H1 (cell line): Measurements from ENCODE around the gene UROC1. TPM values are rescaled to one million over a fixed set of nuclear protein-coding genes. Genes with fewer than 3 reads are reported as not detected.

Experiments
- CTCF ChIA-PET: fragments of 300-600 bp; sonication (Branson Sonifier 250); formaldehyde crosslinking; loops from one replicate; lab custom pipeline; 2021; ENCODE audit not compliant: partially characterized antibody; lab: Charles Lee
- POLR2A ChIA-PET: fragments of 300-600 bp; sonication (Branson Sonifier 250); formaldehyde crosslinking; loops from one replicate; lab custom pipeline; 2021; ENCODE audit warnings: inconsistent platforms; ENCODE audit not compliant: partially characterized antibody; lab: Charles Lee
- DNase-seq, 2 experiments: peaks; one replicate each; pipeline versions ENCODE4 v3.0.0 to v3.0.0-alpha.2; 2010 to 2022; ENCODE audit warnings: low spot score in 2 of 2, low read depth in 1 of 2, mixed read lengths in 1 of 2
- FAIRE-seq: peaks from 2 replicates; lab custom pipeline; 2011; peaks lifted over from hg19 to GRCh38; lab: Jason Lieb, UNC
- H2AFZ ChIP-seq: 2 replicates; pipeline ENCODE4 v1.8.1; 2012; ENCODE audit warnings: low read length, inconsistent platforms
- H2AK5ac ChIP-seq: 2 replicates; pipeline ENCODE4 v1.6.1; 2013; ENCODE audit warnings: low read depth, low read length
- H2BK120ac ChIP-seq: replicated peaks from 2 replicates; pipeline ENCODE3; 2013; ENCODE audit warnings: low read depth, low read length, inconsistent platforms
- H2BK12ac ChIP-seq: 2 replicates; pipeline ENCODE4 v1.6.1; 2013; ENCODE audit warnings: low read depth, low read length
- H2BK15ac ChIP-seq: 2 replicates; pipeline ENCODE4 v1.6.1; 2013; ENCODE audit warnings: low read length
- H2BK20ac ChIP-seq: 2 replicates; pipeline ENCODE4 v1.6.1; 2013; ENCODE audit warnings: low read length
- H2BK5ac ChIP-seq: 2 replicates; pipeline ENCODE4 v1.6.1; 2013; ENCODE audit warnings: low read depth, low read length
- H3K14ac ChIP-seq: 2 replicates; pipeline ENCODE4 v1.6.1; 2013; ENCODE audit warnings: inconsistent platforms; ENCODE audit not compliant: insufficient read length
- H3K18ac ChIP-seq: 2 replicates; pipeline ENCODE4 v1.6.1; 2013; ENCODE audit warnings: low read length; ENCODE audit errors: extremely low read depth
- H3K23ac ChIP-seq: 2 replicates; pipeline ENCODE4 v1.6.1; 2013; ENCODE audit warnings: inconsistent platforms; ENCODE audit not compliant: insufficient read length
- H3K23me2 ChIP-seq: 2 replicates; pipeline ENCODE4 v1.6.1; 2013; ENCODE audit warnings: low read depth, low read length
- H3K27ac ChIP-seq: 2 replicates; pipeline ENCODE4 v1.6.1; 2011; ENCODE audit warnings: low read depth, low read length, inconsistent platforms
- H3K27me3 ChIP-seq, 4 experiments: replicated peaks in 1 of 4; 1 replicate in 1 of 4; 2 replicates in 3 of 4; pipeline versions ENCODE4 v1.6.1 to v1.8.1; 2011 to 2013; ENCODE audit warnings: low read length in 3 of 4, mild to moderate bottlenecking in 3 of 4, inconsistent platforms in 2 of 4, mixed read lengths in 2 of 4, moderate library complexity in 1 of 4; ENCODE audit not compliant: control insufficient read depth in 3 of 4, insufficient read depth in 3 of 4; ENCODE audit errors: extremely low read depth in 1 of 4
- H3K36me3 ChIP-seq, 4 experiments: 2 replicates each; pipeline versions ENCODE4 v1.6.1 to v1.8.1; 2011 to 2013; ENCODE audit warnings: mild to moderate bottlenecking in 4 of 4, low read length in 3 of 4, moderate library complexity in 2 of 4, control low read depth in 1 of 4, inconsistent platforms in 1 of 4; ENCODE audit not compliant: insufficient read depth in 4 of 4, control insufficient read depth in 2 of 4
- H3K4ac ChIP-seq: replicated peaks from 2 replicates; pipeline ENCODE3; 2013; ENCODE audit warnings: low read length, low read depth, mixed read lengths, inconsistent platforms; ENCODE audit not compliant: insufficient read length
- H3K4me1 ChIP-seq, 4 experiments: replicated peaks in 1 of 4; 1 replicate in 1 of 4; 2 replicates in 3 of 4; pipeline versions ENCODE4 v1.6.1 to v1.8.1; 2011 to 2013; ENCODE audit warnings: low read length in 3 of 4, inconsistent platforms in 2 of 4, mixed read lengths in 1 of 4; ENCODE audit not compliant: insufficient read depth in 4 of 4, control insufficient read depth in 3 of 4
- H3K4me2 ChIP-seq, 2 experiments: 2 replicates each; pipeline versions ENCODE4 v1.6.1 to v1.8.1; 2011 to 2013; ENCODE audit warnings: low read depth in 2 of 2, low read length in 2 of 2, control low read depth in 1 of 2, inconsistent platforms in 1 of 2, mild to moderate bottlenecking in 1 of 2; ENCODE audit not compliant: insufficient read depth in 1 of 2
- H3K4me3 ChIP-seq, 4 experiments: fragments of 200-600, 300-600 bp in 1 of 4; sonication (generic), shearing (Covaris generic), sonication (Bioruptor Twin) in 1 of 4; 2 replicates each; pipeline versions ENCODE4 v1.5.1 to v1.8.1; 2011 to 2016; ENCODE audit warnings: low read length in 4 of 4, low read depth in 3 of 4, control low read depth in 2 of 4, inconsistent platforms in 2 of 4, mild to moderate bottlenecking in 2 of 4, mixed read lengths in 1 of 4, moderate library complexity in 1 of 4; ENCODE audit not compliant: insufficient read depth in 2 of 4; ENCODE audit errors: extremely low read depth in 1 of 4
- H3K56ac ChIP-seq: replicated peaks from 2 replicates; pipeline ENCODE3; 2013; ENCODE audit warnings: low read depth, mild to moderate bottlenecking, mixed read lengths, low read length, inconsistent platforms; ENCODE audit not compliant: insufficient read length
- H3K79me1 ChIP-seq: 2 replicates; pipeline ENCODE4 v1.6.1; 2013; ENCODE audit warnings: low read depth, low read length, control low read depth
- H3K79me2 ChIP-seq, 2 experiments: 2 replicates each; pipeline versions ENCODE4 v1.6.1 to v1.8.1; 2012 to 2013; ENCODE audit warnings: low read length in 2 of 2, mild to moderate bottlenecking in 2 of 2, inconsistent platforms in 1 of 2; ENCODE audit not compliant: insufficient read depth in 2 of 2, control insufficient read depth in 1 of 2
- H3K9ac ChIP-seq, 4 experiments: replicated peaks in 1 of 4; 1 replicate in 1 of 4; 2 replicates in 3 of 4; pipeline versions ENCODE4 v1.6.1 to v1.8.1; 2011 to 2013; ENCODE audit warnings: low read depth in 3 of 4, low read length in 3 of 4, control low read depth in 2 of 4, mild to moderate bottlenecking in 2 of 4, moderate library complexity in 2 of 4, inconsistent platforms in 1 of 4; ENCODE audit errors: extremely low read depth in 1 of 4
- H3K9me3 ChIP-seq, 2 experiments: 2 replicates each; pipeline versions ENCODE4 v1.6.1 to v1.8.1; 2012 to 2013; ENCODE audit warnings: mild to moderate bottlenecking in 2 of 2, moderate library complexity in 2 of 2, control low read depth in 1 of 2, inconsistent platforms in 1 of 2, low read depth in 1 of 2, low read length in 1 of 2, mixed read lengths in 1 of 2; ENCODE audit not compliant: insufficient read depth in 2 of 2
- H4K20me1 ChIP-seq, 2 experiments: replicated peaks in 1 of 2; 2 replicates each; pipeline versions ENCODE3 to v1.8.1; 2011 to 2013; ENCODE audit warnings: inconsistent platforms in 2 of 2, low read length in 2 of 2, mild to moderate bottlenecking in 1 of 2; ENCODE audit not compliant: insufficient read depth in 2 of 2, control insufficient read depth in 1 of 2
- H4K5ac ChIP-seq: 2 replicates; pipeline ENCODE4 v1.6.1; 2013; ENCODE audit warnings: low read length, low read depth, mixed read lengths, inconsistent platforms; ENCODE audit not compliant: insufficient read length
- H4K8ac ChIP-seq: 2 replicates; pipeline ENCODE4 v1.8.0; 2013; ENCODE audit warnings: mild to moderate bottlenecking, moderate library complexity, low read length, inconsistent platforms; ENCODE audit not compliant: insufficient read depth; ENCODE audit errors: extremely low read depth
- H4K91ac ChIP-seq: replicated peaks from 2 replicates; pipeline ENCODE3; 2013; ENCODE audit warnings: low read length, mixed read lengths, inconsistent platforms; ENCODE audit not compliant: insufficient read length
- EP300 ChIP-seq, 2 experiments: IDR thresholded peaks; 1 replicate in 1 of 2; 2 replicates in 1 of 2; pipeline ENCODE4 v1.6.1; 2011 to 2012; ENCODE audit warnings: low read depth in 2 of 2, low read length in 2 of 2, mild to moderate bottlenecking in 2 of 2, borderline replicate concordance in 1 of 2, inconsistent platforms in 1 of 2, moderate library complexity in 1 of 2
- SIRT6 ChIP-seq: IDR thresholded peaks from one replicate; pipeline ENCODE4 v1.7.1; 2012; ENCODE audit warnings: low read length, inconsistent platforms
- WGBS, 2 experiments: shearing (Covaris generic) in 1 of 2; methylation state at CpG; one replicate each; pipeline versions ENCODE4 v1.1.6 to v1.1.7; 2013 to 2015; ENCODE audit warnings: low lambda C conversion rate in 2 of 2, mixed read lengths in 2 of 2, inconsistent platforms in 1 of 2, low coverage in 1 of 2, missing lambda C conversion rate in 1 of 2; ENCODE audit not compliant: insufficient replicate concordance in 2 of 2, insufficient coverage in 1 of 2, insufficient read length in 1 of 2; ENCODE audit errors: extremely low coverage in 1 of 2, missing lambda C conversion rate in 1 of 2; 5-methylcytosine and 5-hydroxymethylcytosine counted together
- polyA plus RNA-seq, 7 experiments: library from polyadenylated mRNA; depleted of rRNA in 3 of 7; stranded (reverse) in 5 of 7; unstranded in 2 of 7; fragments of >200 nt in 5 of 7; fragments of 200-250 nt in 2 of 7; gene quantifications; 1 replicate in 5 of 7; 2 replicates in 1 of 7; 4 replicates in 1 of 7; pipeline versions ENCODE4 v1.2.1 to v1.2.3, GENCODE V29; 2011 to 2013; ENCODE audit warnings: missing spikeins in 2 of 7, mixed read lengths in 2 of 7
- total RNA-seq: library from RNA; stranded (reverse); fragmentation: NEBNext Ultra II Directional; extraction: Animal tissue kit (Norgen Biotek cat#: 25700); gene quantifications from 2 replicates; pipeline ENCODE4 v1.2.1, GENCODE V29; 2021

Gene UROC1
- total and polyA plus RNA-seq, 2 of the 8 experiments (the other 6 are each of a cell fraction or from before 2014, with no cell fraction given): 0.03 TPM; not detected in 1

- no peak overlapping the region for H3K4ac ChIP-seq
- H4K20me1 ChIP-seq: peaks cover 11 to 14% of the 10 kb centered on the region in 2 experiments
- no peak for DNase-seq
- no peak overlapping the region for H2BK120ac ChIP-seq
- no peak overlapping the region for H4K8ac ChIP-seq
- H3K18ac ChIP-seq: no peak overlapping the region
- H3K79me2 ChIP-seq: peaks cover 0 to 28% of the 10 kb centered on the region in 2 experiments; a peak in 2 of 4 replicates
- H4K91ac ChIP-seq: no peak overlapping the region
- H3K4me3 ChIP-seq: no peak overlapping the region
- H3K27me3 ChIP-seq: no peaks in the 10 kb centered on the region
- peaks cover 0 to under 1% (median 0%) of the 10 kb centered on the region in 4 experiments; a peak in 1 of 7 replicates for H3K4me1 ChIP-seq
- no peak overlapping the region for H3K14ac ChIP-seq
- no peak overlapping the region for H3K23ac ChIP-seq
- ChIA-PET CTCF (interaction anchor here (1.0 kb wide), 1 partner anchor 21 kb away, joined by 3 read pairs; no protein-coding TSS in a partner anchor), POLR2A (interaction anchor here (1.1 kb wide), 1 partner anchor 13 kb away, joined by 3 read pairs; no protein-coding TSS in a partner anchor)
- no peak overlapping the region for H2BK15ac ChIP-seq
- H2AFZ ChIP-seq: no peak overlapping the region
- H3K4me2 ChIP-seq: no peak overlapping the region
- H4K5ac ChIP-seq: no peak overlapping the region
- H2BK12ac ChIP-seq: no peak overlapping the region
- H3K56ac ChIP-seq: no peak overlapping the region
- no peak overlapping the region for H3K9ac ChIP-seq
- peaks cover 26 to 85% (median 56%) of the 10 kb centered on the region in 4 experiments for H3K36me3 ChIP-seq
- 91% methylated on average over 19 of the region's 19 CpGs; no CpG with 5 or more reads in 1 of the 2 experiments for WGBS, 2 experiments
- no peaks in the 10 kb centered on the region for H3K9me3 ChIP-seq
- TF ChIP-seq SIRT6 (no peak), EP300 (IDR thresholded peaks at IDR 0.05; ENCODE audit: borderline replicate concordance in 1 of 2, low read depth in 2 of 2, low read length in 2 of 2) (no peak)
- H3K27ac ChIP-seq: no peak overlapping the region
- peaks cover 5% of the 10 kb centered on the region; the same call in 1 of the 2 replicates for H3K79me1 ChIP-seq
- no peak for FAIRE-seq
- H3K23me2 ChIP-seq: no peaks in the 10 kb centered on the region
- no peak overlapping the region for H2BK5ac ChIP-seq
- no peak overlapping the region for H2BK20ac ChIP-seq
- no peak overlapping the region for H2AK5ac ChIP-seq
Observed at GRCh38 chr3:126466886-126467610, 50.5 kb downstream of the UROC1 start.
